GM13977 (cell line): ENCODE data around the gene METTL14.

Experiments
- DNase-seq: peaks from one replicate; pipeline ENCODE4 v3.0.0; 2012; ENCODE audit warnings: low spot score
- CTCF ChIP-seq: IDR thresholded peaks from 2 replicates; pipeline ENCODE4 v1.5.1; 2012; ENCODE audit warnings: mild to moderate bottlenecking, control low read depth; ENCODE audit not compliant: insufficient read depth; ENCODE audit errors: extremely low read depth, missing control alignments
- in situ Hi-C: fragments of 300-500 bp; cut with MboI; formaldehyde crosslinking; loops from one replicate; pipeline ENCODE4 v1.12.0; 2022; ENCODE audit warnings: low sequenced_read_pairs, low pct_unique_long_range_greater_than_20kb, mixed read lengths, inconsistent platforms; ENCODE audit not compliant: unreplicated experiment

METTL14 gene

GRCh38 chr4:118683513-118683912, 1.7 kb upstream of the METTL14 start:
- no peak for TF ChIP-seq CTCF
- no peak for DNase-seq
- in situ Hi-C loops, result no loop called here

- DNase-seq, result no peak
- TF ChIP-seq CTCF, result no peak
- in situ Hi-C loops, result no loop called here
Observed at GRCh38 chr4:118703118-118703517, 17.9 kb downstream of the METTL14 start.

GRCh38 chr4:118711052-118711451, 25.9 kb downstream of the METTL14 start:
- DNase-seq, result no peak
- TF ChIP-seq CTCF, result no peak
- in situ Hi-C loops, result no loop called here

GRCh38 chr4:118712872-118713271, 27.7 kb downstream of the METTL14 start:
- TF ChIP-seq CTCF, result no peak
- in situ Hi-C loops, result no loop called here

GRCh38 chr4:118714682-118715081, 29.5 kb downstream of the METTL14 start:
- no peak for DNase-seq
- TF ChIP-seq CTCF, result no peak
- in situ Hi-C loops, result no loop called here

More at GRCh38 chr4:118712872-118713271, 27.7 kb downstream of the METTL14 start:
- no peak for DNase-seq

GRCh38 chr4:118716304-118716703, 31.1 kb downstream of the METTL14 start:
- in situ Hi-C loops, result no loop called here
- DNase-seq, result no peak
- TF ChIP-seq CTCF, result no peak
